Neural crest cell (in vitro differentiated cells): ENCODE measurements around the gene ZNF384. TPM values are rescaled to one million over a fixed set of nuclear protein-coding genes. Genes with fewer than 3 reads are reported as not detected.

Source experiments
- DNase-seq: peaks from one replicate; pipeline ENCODE4 v3.0.0; 2021; ENCODE audit warnings: low read depth, mixed read lengths, low spot score
- H3K27ac Mint-ChIP-seq: one replicate; pipeline ENCODE4 v1.8.0; 2021; ENCODE audit warnings: mild to moderate bottlenecking, mixed read lengths; ENCODE audit not compliant: unreplicated experiment
- H3K27me3 Mint-ChIP-seq: 2 replicates; pipeline ENCODE4 v1.8.0; 2021; ENCODE audit warnings: low read depth, mild to moderate bottlenecking, mixed read lengths
- H3K36me3 Mint-ChIP-seq: 2 replicates; pipeline ENCODE4 v1.8.0; 2021; ENCODE audit warnings: low read depth, mild to moderate bottlenecking, mixed read lengths
- H3K4me1 Mint-ChIP-seq: 2 replicates; pipeline ENCODE4 v1.8.0; 2021; ENCODE audit warnings: mixed read lengths
- H3K4me3 Mint-ChIP-seq: one replicate; pipeline ENCODE4 v1.8.0; 2021; ENCODE audit warnings: mild to moderate bottlenecking, mixed read lengths
- H3K9me3 Mint-ChIP-seq: 2 replicates; pipeline ENCODE4 v1.8.0; 2021; ENCODE audit warnings: mixed read lengths
- total RNA-seq: library from RNA; stranded (reverse); gene quantifications from 2 replicates; pipeline ENCODE4 v1.2.1, GENCODE V29; 2021
- TF ChIP-seq, protein P1 (sequence below): fragments of 200-600 bp; sonication (generic); conservative IDR thresholded peaks from 2 replicates; pipeline ENCODE4 v1.5.0; 2021; ENCODE audit warnings: antibody characterized with exemption, mild to moderate bottlenecking

ZNF384 gene
- total RNA-seq, 1 donor from 2014 or later: 94.3 TPM

DNA sequence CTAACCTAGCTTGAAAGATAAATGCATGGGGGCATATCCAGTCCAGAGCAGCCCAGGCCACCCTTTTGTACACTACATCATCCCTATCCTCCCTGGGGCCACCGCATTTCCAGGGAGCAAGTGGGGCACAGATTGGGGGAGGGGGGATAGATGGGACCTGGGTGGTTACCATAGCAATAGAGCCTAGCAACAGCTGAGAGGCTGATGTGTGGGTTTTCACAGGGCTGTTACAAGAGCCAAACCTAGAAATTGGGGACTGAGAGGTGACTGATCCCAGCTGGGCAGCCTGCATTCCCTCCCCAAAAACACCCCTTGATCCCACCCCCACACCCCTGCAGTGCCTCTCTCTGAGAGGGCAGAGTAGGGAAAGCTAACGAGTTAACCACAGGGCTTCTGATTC lies 3.7 kb upstream of the ZNF384 start:
- Mint-ChIP-seq H3K36me3 (no peaks in the 10 kb centered on the region), H3K27ac (no peak overlapping the region), H3K27me3 (peaks cover 11% of the 10 kb centered on the region), H3K4me3 (peak overlapping the region; percentile 78), H3K9me3 (no peaks in the 10 kb centered on the region), H3K4me1 (peaks cover 33% of the 10 kb centered on the region)
- TF ChIP-seq, protein P1, sequence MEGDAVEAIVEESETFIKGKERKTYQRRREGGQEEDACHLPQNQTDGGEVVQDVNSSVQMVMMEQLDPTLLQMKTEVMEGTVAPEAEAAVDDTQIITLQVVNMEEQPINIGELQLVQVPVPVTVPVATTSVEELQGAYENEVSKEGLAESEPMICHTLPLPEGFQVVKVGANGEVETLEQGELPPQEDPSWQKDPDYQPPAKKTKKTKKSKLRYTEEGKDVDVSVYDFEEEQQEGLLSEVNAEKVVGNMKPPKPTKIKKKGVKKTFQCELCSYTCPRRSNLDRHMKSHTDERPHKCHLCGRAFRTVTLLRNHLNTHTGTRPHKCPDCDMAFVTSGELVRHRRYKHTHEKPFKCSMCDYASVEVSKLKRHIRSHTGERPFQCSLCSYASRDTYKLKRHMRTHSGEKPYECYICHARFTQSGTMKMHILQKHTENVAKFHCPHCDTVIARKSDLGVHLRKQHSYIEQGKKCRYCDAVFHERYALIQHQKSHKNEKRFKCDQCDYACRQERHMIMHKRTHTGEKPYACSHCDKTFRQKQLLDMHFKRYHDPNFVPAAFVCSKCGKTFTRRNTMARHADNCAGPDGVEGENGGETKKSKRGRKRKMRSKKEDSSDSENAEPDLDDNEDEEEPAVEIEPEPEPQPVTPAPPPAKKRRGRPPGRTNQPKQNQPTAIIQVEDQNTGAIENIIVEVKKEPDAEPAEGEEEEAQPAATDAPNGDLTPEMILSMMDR: no peak
- no peak for DNase-seq

DNA sequence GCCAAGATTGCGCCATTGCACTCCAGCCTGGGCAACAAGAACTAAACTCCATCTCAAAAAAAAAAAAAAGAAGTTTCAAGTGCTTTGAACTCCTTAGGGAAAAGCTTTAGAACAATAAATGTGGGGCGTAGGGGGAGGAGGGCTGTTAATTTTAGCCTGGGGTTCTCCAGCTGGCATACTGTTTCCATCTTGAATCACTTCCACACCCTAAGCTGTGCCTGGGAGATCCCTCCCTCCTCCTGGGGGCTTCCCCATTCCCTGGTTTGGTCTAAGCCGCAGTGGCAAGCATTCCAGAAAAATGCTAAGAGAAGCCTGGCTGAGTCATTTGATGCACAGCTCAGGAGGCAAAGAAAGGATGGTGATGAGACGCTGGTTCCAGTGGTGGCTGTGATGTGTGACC lies 2.3 kb upstream of the ZNF384 start:
- TF ChIP-seq, protein P1: no peak
- Mint-ChIP-seq H3K27ac (no peak overlapping the region), H3K36me3 (peaks cover 2% of the 10 kb centered on the region), H3K4me1 (peaks cover 45% of the 10 kb centered on the region), H3K9me3 (no peaks in the 10 kb centered on the region), H3K4me3 (peak overlapping the region; percentile 74), H3K27me3 (peaks cover 6% of the 10 kb centered on the region)
- DNase-seq: no peak

DNA sequence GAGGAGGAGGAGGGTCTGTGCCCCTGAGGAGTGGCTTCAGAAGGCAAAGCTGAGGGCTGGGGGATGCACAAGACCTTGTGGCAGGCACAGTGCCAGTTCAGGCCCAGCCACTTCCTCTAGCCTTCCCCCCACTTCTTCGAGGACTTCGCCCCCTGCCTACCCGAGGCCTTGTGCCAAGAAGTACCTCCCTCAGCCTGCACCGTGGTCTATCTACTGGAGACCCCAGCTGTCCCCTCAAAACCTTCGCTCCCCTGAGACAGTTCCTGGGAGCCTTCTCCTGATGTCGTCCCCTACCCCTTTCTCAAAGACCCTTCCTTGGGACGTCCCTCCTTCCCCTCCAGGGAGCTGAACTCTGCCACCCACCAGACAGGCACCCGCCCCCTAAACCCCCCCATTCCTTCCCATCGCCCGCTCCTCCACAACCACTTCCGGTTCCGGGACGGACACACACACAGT lies 604 bp downstream of the ZNF384 start:
- Mint-ChIP-seq H3K36me3 (peaks cover 2% of the 10 kb centered on the region), H3K4me1 (peaks cover 54% of the 10 kb centered on the region), H3K4me3 (peak overlapping the region; percentile 99), H3K27ac (peak overlapping the region; percentile 95), H3K9me3 (no peaks in the 10 kb centered on the region), H3K27me3 (peaks cover 4% of the 10 kb centered on the region)
- DNase-seq: no peak
- TF ChIP-seq, protein P1: no peak

DNA sequence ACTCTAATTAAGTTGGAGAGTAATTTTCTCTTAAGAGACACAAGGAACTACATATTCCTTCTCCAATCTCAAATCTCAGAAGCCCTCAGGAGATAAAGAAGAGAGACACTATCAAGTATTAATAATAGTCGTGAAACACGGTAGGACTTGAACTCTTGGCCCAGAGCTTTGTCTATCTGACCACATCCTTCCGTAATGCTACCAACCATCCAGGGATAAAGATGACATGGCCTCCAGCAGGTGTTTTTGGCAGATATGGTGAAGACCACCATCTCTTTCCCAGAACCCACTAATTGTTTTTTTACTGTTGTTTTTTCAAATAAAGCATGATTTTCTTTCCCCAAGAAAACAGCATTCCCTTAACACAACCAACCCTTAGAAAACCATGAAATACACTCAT lies 3.4 kb downstream of the ZNF384 start:
- H3K9me3 Mint-ChIP-seq: no peaks in the 10 kb centered on the region
- H3K27ac Mint-ChIP-seq: no peak overlapping the region
- H3K4me3 Mint-ChIP-seq: peak overlapping the region; percentile 99
- TF ChIP-seq, protein P1: no peak
- peaks cover 4% of the 10 kb centered on the region for H3K27me3 Mint-ChIP-seq
- H3K36me3 Mint-ChIP-seq: peaks cover 2% of the 10 kb centered on the region
- no peak for DNase-seq
- peaks cover 43% of the 10 kb centered on the region for H3K4me1 Mint-ChIP-seq

DNA sequence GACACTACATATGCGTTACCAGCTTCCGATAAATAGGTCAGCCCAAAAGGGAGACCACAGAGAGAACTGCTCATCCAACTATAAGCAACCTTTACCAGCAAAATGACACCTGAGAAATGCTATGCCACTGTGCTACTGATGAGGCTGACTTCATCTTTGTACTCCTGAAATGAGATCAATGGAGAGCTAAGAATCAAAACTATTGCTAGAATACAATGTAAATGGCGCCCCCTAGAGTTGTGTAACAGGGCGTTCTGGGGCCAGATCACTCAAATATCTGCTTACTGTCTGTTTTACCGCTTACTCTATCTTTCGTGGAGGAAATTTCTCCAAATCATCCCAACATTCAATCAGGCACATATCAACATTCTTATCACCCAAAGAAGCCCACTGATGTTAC lies 4.6 kb downstream of the ZNF384 start:
- Mint-ChIP-seq H3K4me1 (peaks cover 35% of the 10 kb centered on the region), H3K27me3 (peaks cover 3% of the 10 kb centered on the region), H3K9me3 (no peaks in the 10 kb centered on the region), H3K4me3 (peak overlapping the region; percentile 79), H3K27ac (no peak overlapping the region), H3K36me3 (peaks cover 2% of the 10 kb centered on the region)
- TF ChIP-seq, protein P1: peak; percentile 78
- peak; percentile 32 for DNase-seq

DNA sequence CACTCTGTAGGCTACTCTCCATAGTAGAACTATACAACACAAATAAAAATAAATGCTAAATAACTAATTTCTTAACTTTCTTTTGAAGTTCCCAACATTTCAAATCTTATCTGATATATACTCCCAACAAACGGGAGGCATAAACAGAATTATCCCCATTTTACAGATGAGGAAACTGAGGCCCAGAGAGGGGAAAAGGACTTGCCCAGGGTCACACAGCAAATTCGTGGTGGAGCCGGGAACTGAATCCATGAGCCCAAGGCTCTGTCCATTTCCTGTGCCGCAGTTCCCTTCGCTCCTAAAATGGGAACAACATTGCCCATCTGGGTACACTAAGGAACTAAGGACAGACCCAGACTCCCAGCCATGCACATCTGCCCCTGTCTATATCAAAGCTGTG lies 12.2 kb downstream of the ZNF384 start:
- Mint-ChIP-seq H3K27ac (no peak overlapping the region), H3K4me1 (no peaks in the 10 kb centered on the region), H3K36me3 (peaks cover 16% of the 10 kb centered on the region), H3K4me3 (no peak overlapping the region), H3K27me3 (no peaks in the 10 kb centered on the region), H3K9me3 (no peaks in the 10 kb centered on the region)
- DNase-seq: no peak
- TF ChIP-seq, protein P1: no peak
